ENCODE data around the gene TTYH2. TPM values are rescaled to one million over a fixed set of nuclear protein-coding genes. Genes with fewer than 3 reads are reported as not detected.

The TTYH2 gene
- polyA plus RNA-seq, 1 experiment: 3.1 TPM

DNA sequence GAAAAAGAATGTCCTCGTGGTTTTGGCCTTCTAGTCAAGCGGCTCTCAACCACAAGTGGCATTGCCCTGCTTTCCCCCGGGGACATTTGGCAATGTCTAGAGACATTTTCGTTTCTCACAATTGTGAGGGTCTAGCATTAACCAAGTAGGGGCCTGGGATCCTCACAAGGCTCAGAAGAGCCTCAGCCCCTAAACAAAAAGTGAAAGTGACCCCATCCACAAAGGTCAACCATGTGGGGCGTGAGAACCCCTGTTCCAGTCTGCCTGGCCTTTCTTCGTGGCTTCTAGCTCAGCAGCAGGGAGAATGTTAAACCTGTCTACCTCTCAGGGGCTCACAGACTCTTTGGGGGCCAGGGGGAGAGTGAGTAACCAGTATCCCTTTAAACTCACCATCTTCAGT is 14.7 kb upstream of the TTYH2 start:
- POLR2A ChIA-PET: no interaction called here
- Histone ChIP-seq H3K27me3 (ENCODE audit: control insufficient read depth, insufficient read depth, low read length) (peaks cover 31% of the 10 kb centered on the region), H3K9me3 (ENCODE audit: control insufficient read depth, insufficient read depth, low read length) (peaks cover 1% of the 10 kb centered on the region; the same call in 1 of the 2 replicates), H3K27ac (ENCODE audit: low read depth, low read length) (no peak overlapping the region), H3K4me3 (ENCODE audit: low read depth, low read length) (no peak overlapping the region)
- DNase-seq (ENCODE audit: low read depth, low spot score): no peak
- CTCF ChIA-PET: interaction anchor here (1.5 to 3.6 kb wide), 5 partner anchors 8 to 769 kb away, joined by 5 to 45 read pairs (median 12); partner anchors contain the start of gene TTYH2
- TF ChIP-seq, protein P1, sequence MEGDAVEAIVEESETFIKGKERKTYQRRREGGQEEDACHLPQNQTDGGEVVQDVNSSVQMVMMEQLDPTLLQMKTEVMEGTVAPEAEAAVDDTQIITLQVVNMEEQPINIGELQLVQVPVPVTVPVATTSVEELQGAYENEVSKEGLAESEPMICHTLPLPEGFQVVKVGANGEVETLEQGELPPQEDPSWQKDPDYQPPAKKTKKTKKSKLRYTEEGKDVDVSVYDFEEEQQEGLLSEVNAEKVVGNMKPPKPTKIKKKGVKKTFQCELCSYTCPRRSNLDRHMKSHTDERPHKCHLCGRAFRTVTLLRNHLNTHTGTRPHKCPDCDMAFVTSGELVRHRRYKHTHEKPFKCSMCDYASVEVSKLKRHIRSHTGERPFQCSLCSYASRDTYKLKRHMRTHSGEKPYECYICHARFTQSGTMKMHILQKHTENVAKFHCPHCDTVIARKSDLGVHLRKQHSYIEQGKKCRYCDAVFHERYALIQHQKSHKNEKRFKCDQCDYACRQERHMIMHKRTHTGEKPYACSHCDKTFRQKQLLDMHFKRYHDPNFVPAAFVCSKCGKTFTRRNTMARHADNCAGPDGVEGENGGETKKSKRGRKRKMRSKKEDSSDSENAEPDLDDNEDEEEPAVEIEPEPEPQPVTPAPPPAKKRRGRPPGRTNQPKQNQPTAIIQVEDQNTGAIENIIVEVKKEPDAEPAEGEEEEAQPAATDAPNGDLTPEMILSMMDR (IDR thresholded peaks at IDR 0.05; ENCODE audit: low read depth, low read length): no peak

- ChIA-PET POLR2A (interaction anchor here (0.7 to 1.1 kb wide), 2 partner anchors 13 to 20 kb away, joined by 3 to 5 read pairs; no protein-coding TSS in a partner anchor), CTCF (interaction anchor here (0.5 to 3.6 kb wide), 22 partner anchors 9 to 1474 kb away, joined by 3 to 45 read pairs (median 4); partner anchors contain the start of gene TTYH2)
- peaks cover 31% of the 10 kb centered on the region for H3K27me3 ChIP-seq (ENCODE audit: control insufficient read depth, insufficient read depth, low read length)
- no peak for DNase-seq (ENCODE audit: low read depth, low spot score)
- H3K27ac ChIP-seq (ENCODE audit: low read depth, low read length): no peak overlapping the region
- TF ChIP-seq, protein P1 (IDR thresholded peaks at IDR 0.05; ENCODE audit: low read depth, low read length): peak; percentile 97
- H3K9me3 ChIP-seq (ENCODE audit: control insufficient read depth, insufficient read depth, low read length): peaks cover 4% of the 10 kb centered on the region; the same call in 1 of the 2 replicates
- no peak overlapping the region for H3K4me3 ChIP-seq (ENCODE audit: low read depth, low read length)
Observed at GRCh38 chr17:74199306-74200092, 13.9 kb upstream of the TTYH2 start.

GRCh38 chr17:74200112-74200511 is 13.3 kb upstream of the TTYH2 start:
- Histone ChIP-seq H3K27me3 (ENCODE audit: control insufficient read depth, insufficient read depth, low read length) (peaks cover 31% of the 10 kb centered on the region), H3K4me3 (ENCODE audit: low read depth, low read length) (no peak overlapping the region), H3K27ac (ENCODE audit: low read depth, low read length) (no peak overlapping the region), H3K9me3 (ENCODE audit: control insufficient read depth, insufficient read depth, low read length) (peaks cover 4% of the 10 kb centered on the region; the same call in 1 of the 2 replicates)
- ChIA-PET POLR2A (interaction anchor here (1.1 kb wide), 1 partner anchor 13 kb away, joined by 5 read pairs; no protein-coding TSS in a partner anchor), CTCF (interaction anchor here (0.5 to 3.6 kb wide), 23 partner anchors 8 to 1624 kb away, joined by 3 to 45 read pairs (median 4); partner anchors contain the start of gene TTYH2)
- TF ChIP-seq, protein P1 (IDR thresholded peaks at IDR 0.05; ENCODE audit: low read depth, low read length): no peak
- DNase-seq (ENCODE audit: low read depth, low spot score): no peak

DNA sequence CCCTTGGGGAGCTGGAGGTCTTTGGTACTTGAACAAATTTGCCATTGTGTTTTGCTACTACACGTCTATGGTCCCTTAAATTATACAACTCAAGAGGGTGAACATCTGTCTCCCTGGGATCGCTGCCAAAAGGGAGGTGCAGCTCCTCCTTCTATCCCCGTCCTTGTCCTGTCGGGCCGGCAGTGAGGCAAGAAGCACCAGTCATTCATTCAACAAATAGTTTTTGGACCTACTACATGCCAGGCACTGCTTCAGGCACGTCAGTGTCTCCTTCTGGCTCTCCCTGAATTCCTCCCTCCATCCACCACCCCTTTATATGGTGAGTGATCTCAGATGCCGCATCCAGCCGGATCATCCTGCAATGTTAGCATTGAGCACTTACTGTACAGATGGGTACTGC is 12.1 kb upstream of the TTYH2 start:
- Histone ChIP-seq H3K4me3 (ENCODE audit: low read depth, low read length) (no peak overlapping the region), H3K27ac (ENCODE audit: low read depth, low read length) (no peak overlapping the region), H3K9me3 (ENCODE audit: control insufficient read depth, insufficient read depth, low read length) (peaks cover 4% of the 10 kb centered on the region; the same call in 1 of the 2 replicates), H3K27me3 (ENCODE audit: control insufficient read depth, insufficient read depth, low read length) (peaks cover 26% of the 10 kb centered on the region)
- DNase-seq (ENCODE audit: low read depth, low spot score): no peak
- TF ChIP-seq, protein P1 (IDR thresholded peaks at IDR 0.05; ENCODE audit: low read depth, low read length): no peak
- ChIA-PET POLR2A (no interaction called here), CTCF (interaction anchor here (3.6 kb wide), 1 partner anchor 772 kb away, joined by 45 read pairs; no protein-coding TSS in a partner anchor)

- TF ChIP-seq, protein P1 (IDR thresholded peaks at IDR 0.05; ENCODE audit: low read depth, low read length): no peak
- H3K4me3 ChIP-seq (ENCODE audit: low read depth, low read length): no peak overlapping the region
- no peak for DNase-seq (ENCODE audit: low read depth, low spot score)
- peaks cover 19% of the 10 kb centered on the region for H3K27me3 ChIP-seq (ENCODE audit: control insufficient read depth, insufficient read depth, low read length)
- peaks cover 4% of the 10 kb centered on the region; the same call in 1 of the 2 replicates for H3K9me3 ChIP-seq (ENCODE audit: control insufficient read depth, insufficient read depth, low read length)
- POLR2A ChIA-PET: no interaction called here
- CTCF ChIA-PET: interaction anchor here (1.4 to 2.8 kb wide), 2 partner anchors 10 to 20 kb away, joined by 7 to 31 read pairs; no protein-coding TSS in a partner anchor
- H3K27ac ChIP-seq (ENCODE audit: low read depth, low read length): no peak overlapping the region
Observed at GRCh38 chr17:74201948-74202347, 11.4 kb upstream of the TTYH2 start.

Measured in AG04450 (cell line).